Esophagus squamous epithelium (tissue), 5 donors: Measurements from ENCODE around the gene KLHL33. TPM values are rescaled to one million over a fixed set of nuclear protein-coding genes. Genes with fewer than 3 reads are reported as not detected.

Experiments used
- DNase-seq: peaks from one replicate; lab custom pipeline; 2025; lab: John Stamatoyannopoulos, UW
- H3K27ac ChIP-seq, 4 donors: fragments of 200-600 bp; sonication (generic); one replicate each; pipeline ENCODE4 v1.5.1; 2016 to 2019; ENCODE audit warnings: mild to moderate bottlenecking in 1 of 4
- H3K27me3 ChIP-seq, 4 donors: fragments of 200-600 bp; sonication (generic); 1 replicate in 3 of 4; 2 replicates in 1 of 4; pipeline versions ENCODE4 v1.5.1 to v1.6.0; 2017 to 2021; ENCODE audit warnings: antibody characterized with exemption in 1 of 4
- H3K36me3 ChIP-seq, 3 donors: fragments of 200-600 bp; sonication (generic); one replicate each; pipeline ENCODE4 v1.5.1; 2016 to 2019
- H3K4me1 ChIP-seq, 3 donors: fragments of 200-600 bp; sonication (generic); one replicate each; pipeline ENCODE4 v1.5.1; 2017 to 2019
- H3K4me3 ChIP-seq, 4 donors: fragments of 200-600 bp; sonication (generic); 1 replicate in 3 of 4; 2 replicates in 1 of 4; pipeline ENCODE4 v1.5.1; 2016 to 2019; ENCODE audit warnings: mild to moderate bottlenecking in 2 of 4, moderate library complexity in 1 of 4
- H3K9me3 ChIP-seq, 3 donors: fragments of 200-600 bp; sonication (generic); one replicate each; pipeline ENCODE4 v1.5.1; 2016 to 2019
- POLR2A ChIP-seq, 4 donors: fragments of 450-650 bp; IDR thresholded peaks; one replicate each; pipeline ENCODE4 v1.6.1; 2017; ENCODE audit warnings: antibody characterized with exemption in 4 of 4, mild to moderate bottlenecking in 4 of 4, moderate library complexity in 3 of 4
- WGBS, 2 donors: methylation state at CpG; one replicate each; pipeline ENCODE4 v1.1.5; 2018; 5-methylcytosine and 5-hydroxymethylcytosine counted together
- intact Hi-C: fragments of 100-400 bp; cut with DNase I; formaldehyde crosslinking; loops from one replicate; pipeline ENCODE4 v1.15.0; 2022
- total RNA-seq, 4 donors: library from RNA; depleted of rRNA; stranded (reverse); fragments of >200 nt; gene quantifications; one replicate each; pipeline ENCODE4 v1.1.0, GENCODE V29; 2016
- TF ChIP-seq, protein P1 (sequence below), 6 experiments: fragments of 450-650 bp in 4 of 6; fragments of 200-600 bp in 2 of 6; sonication (generic) in 2 of 6; IDR thresholded peaks; one replicate each; pipeline ENCODE4 v1.5.1; 2016 to 2019; ENCODE audit warnings: antibody characterized with exemption in 6 of 6, mild to moderate bottlenecking in 4 of 6, moderate library complexity in 4 of 6
- donor health status: DM: yes; HTN: yes; CAD: no.

Gene KLHL33
- total RNA-seq, 4 donors from 2014 or later = 0.57 TPM; not detected in 3

DNA sequence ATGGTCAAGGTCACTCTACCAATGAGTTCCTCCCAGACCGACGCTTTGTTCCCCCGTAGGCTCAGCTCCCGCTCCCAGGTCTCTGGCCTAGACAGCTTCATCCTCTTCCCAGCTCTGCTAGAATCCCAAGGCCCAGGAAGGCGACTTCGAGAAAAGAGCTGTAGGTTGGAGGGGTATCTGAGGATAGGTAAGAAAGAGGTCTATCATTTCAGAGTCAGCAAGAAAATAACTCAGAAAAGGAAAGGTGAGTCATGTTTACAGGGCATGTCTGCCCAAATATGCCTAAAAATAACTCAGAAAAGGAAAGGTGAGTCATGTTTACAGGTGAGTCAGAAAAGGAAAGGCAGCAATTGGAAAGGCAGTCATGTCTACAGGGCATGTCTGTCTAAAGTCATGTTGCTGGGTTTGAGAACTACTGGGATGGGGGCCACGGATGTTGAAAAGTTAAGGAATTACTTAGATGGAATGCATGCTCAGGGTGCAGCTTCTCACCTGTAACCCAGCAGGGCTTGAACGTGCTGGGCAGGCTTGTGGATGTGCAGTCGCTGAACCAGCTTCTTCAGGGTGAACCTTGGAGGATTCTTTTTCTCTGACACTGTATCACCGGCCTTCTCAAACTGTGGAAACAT, 34.9 kb downstream of the KLHL33 start:
- Histone ChIP-seq H3K36me3 (peaks cover 0 to 100% (median 17%) of the 10 kb centered on the region in 3 donors), H3K4me1 (peaks cover 0 to 17% (median 0%) of the 10 kb centered on the region in 3 donors), H3K27me3 (no peaks in the 10 kb centered on the region), H3K4me3 (no peak overlapping the region), H3K27ac (peak overlapping the region; percentile 40 to 69 (median 62)), H3K9me3 (no peaks in the 10 kb centered on the region)
- WGBS, 2 donors = 46 to 47% methylated on average over 8 to 10 of the region's 10 CpGs
- no peak for DNase-seq
- TF ChIP-seq POLR2A (IDR thresholded peaks at IDR 0.05) = no peak
- TF ChIP-seq, protein P1, sequence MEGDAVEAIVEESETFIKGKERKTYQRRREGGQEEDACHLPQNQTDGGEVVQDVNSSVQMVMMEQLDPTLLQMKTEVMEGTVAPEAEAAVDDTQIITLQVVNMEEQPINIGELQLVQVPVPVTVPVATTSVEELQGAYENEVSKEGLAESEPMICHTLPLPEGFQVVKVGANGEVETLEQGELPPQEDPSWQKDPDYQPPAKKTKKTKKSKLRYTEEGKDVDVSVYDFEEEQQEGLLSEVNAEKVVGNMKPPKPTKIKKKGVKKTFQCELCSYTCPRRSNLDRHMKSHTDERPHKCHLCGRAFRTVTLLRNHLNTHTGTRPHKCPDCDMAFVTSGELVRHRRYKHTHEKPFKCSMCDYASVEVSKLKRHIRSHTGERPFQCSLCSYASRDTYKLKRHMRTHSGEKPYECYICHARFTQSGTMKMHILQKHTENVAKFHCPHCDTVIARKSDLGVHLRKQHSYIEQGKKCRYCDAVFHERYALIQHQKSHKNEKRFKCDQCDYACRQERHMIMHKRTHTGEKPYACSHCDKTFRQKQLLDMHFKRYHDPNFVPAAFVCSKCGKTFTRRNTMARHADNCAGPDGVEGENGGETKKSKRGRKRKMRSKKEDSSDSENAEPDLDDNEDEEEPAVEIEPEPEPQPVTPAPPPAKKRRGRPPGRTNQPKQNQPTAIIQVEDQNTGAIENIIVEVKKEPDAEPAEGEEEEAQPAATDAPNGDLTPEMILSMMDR (IDR thresholded peaks at IDR 0.05) = no peak
- intact Hi-C loops = no loop called here

DNA sequence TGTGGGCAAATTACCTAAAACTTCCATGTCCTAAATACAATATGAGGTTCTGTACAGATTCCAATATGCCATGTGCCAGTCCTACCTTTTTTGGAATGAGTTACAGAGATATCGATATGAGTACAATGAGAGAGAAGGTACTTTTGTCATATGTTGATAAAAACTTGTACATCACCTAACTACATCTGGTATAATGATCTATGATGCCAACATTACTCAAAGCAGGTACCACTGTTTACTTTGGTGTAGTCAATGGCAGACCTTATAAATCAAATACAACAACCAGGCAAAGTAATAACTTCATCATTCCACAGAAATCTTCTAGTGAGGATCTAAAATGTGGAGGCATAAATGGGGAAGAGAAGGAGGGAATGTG, 35.4 kb downstream of the KLHL33 start:
- H3K4me1 ChIP-seq = peaks cover 0 to 17% (median 0%) of the 10 kb centered on the region in 3 donors
- H3K27me3 ChIP-seq = no peaks in the 10 kb centered on the region
- peak overlapping the region; percentile 40 to 69 (median 62) for H3K27ac ChIP-seq
- no peaks in the 10 kb centered on the region for H3K9me3 ChIP-seq
- no peak overlapping the region for H3K4me3 ChIP-seq
- 22 to 23% methylated on average over 1 of the region's 1 CpG for WGBS, 2 donors
- peaks cover 0 to 100% (median 22%) of the 10 kb centered on the region in 3 donors for H3K36me3 ChIP-seq
- no peak for TF ChIP-seq POLR2A (IDR thresholded peaks at IDR 0.05)
- TF ChIP-seq, protein P1 (IDR thresholded peaks at IDR 0.05) = no peak
- intact Hi-C loops = no loop called here
- no peak for DNase-seq

DNA sequence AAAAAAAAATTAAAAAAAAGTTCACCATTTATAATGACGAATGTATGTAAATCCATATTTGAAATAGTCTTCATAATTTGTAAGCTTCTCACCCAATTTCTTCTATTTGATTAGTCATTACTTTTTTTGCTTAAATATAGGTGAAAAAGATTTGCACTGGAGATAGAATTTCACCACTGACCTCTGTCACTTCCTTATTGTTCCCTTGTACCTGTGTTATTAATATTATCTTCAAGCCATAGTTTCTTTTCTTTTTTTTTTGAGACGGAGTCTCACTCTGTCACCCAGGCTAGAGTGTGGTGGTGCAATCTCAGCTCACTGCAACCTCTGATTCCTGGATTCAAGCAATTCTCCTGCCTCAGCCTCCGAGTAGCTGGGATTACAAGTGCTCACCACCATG, 38.5 kb downstream of the KLHL33 start:
- intact Hi-C loops = no loop called here
- H3K4me3 ChIP-seq = no peak overlapping the region
- WGBS, 2 donors = 85 to 94% methylated on average over 2 to 3 of the region's 3 CpGs
- H3K9me3 ChIP-seq = no peaks in the 10 kb centered on the region
- DNase-seq = no peak
- peaks cover 0 to 17% (median 0%) of the 10 kb centered on the region in 3 donors for H3K4me1 ChIP-seq
- H3K27ac ChIP-seq = no peak overlapping the region
- no peak for TF ChIP-seq POLR2A (IDR thresholded peaks at IDR 0.05)
- TF ChIP-seq, protein P1 (IDR thresholded peaks at IDR 0.05) = no peak
- H3K27me3 ChIP-seq = no peaks in the 10 kb centered on the region
- peaks cover 0 to 100% (median 24%) of the 10 kb centered on the region in 3 donors for H3K36me3 ChIP-seq

DNA sequence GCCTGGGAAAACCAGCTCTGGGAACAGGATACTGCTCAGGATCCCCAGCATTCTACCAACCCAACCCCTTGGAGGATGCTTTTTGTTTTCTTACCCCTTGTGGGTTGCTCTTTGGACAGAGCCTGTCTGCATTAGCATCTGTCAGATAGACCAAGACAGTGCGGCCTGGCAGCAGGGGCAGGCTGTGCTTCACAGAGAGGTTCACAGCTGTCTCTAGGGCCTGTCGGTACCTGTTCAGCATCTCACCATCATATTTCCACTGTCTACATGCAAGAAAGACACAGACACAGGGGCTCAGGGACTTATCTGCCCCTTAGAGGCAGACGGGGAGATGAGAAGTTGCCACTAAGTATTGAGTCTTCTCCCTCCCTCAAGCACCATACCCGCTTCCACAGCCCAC, 44.5 kb downstream of the KLHL33 start:
- Histone ChIP-seq H3K4me1 (no peaks in the 10 kb centered on the region), H3K4me3 (no peak overlapping the region), H3K27ac (no peak overlapping the region), H3K9me3 (no peaks in the 10 kb centered on the region), H3K27me3 (no peaks in the 10 kb centered on the region), H3K36me3 (peaks cover 31 to 100% (median 52%) of the 10 kb centered on the region in 3 donors)
- intact Hi-C loops = no loop called here
- no peak for DNase-seq
- TF ChIP-seq POLR2A (IDR thresholded peaks at IDR 0.05) = no peak
- TF ChIP-seq, protein P1 (IDR thresholded peaks at IDR 0.05) = no peak
- 96 to 100% methylated on average over 3 to 4 of the region's 4 CpGs for WGBS, 2 donors

DNA sequence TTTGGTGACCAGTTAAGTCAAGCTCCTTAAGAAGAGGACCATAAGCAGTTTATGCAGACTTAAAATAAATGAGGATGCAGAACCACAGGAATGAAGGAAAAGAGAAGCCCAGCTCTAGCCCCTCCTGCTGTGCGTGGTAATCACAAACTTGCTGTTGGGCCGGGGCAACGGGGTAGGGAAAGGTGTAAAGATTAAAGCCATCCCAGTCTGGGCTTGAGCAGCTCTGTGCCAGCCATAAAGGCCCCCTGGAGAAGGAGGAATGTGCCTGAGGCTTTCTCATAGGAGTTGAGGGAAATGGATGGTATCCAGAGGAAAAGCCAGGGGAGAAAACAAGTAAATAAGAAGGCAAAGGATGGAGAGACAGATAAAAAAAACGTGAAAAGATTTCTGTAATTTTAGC, 47.8 kb downstream of the KLHL33 start:
- Histone ChIP-seq H3K27ac (no peak overlapping the region), H3K4me1 (no peaks in the 10 kb centered on the region), H3K36me3 (peaks cover 64 to 100% (median 69%) of the 10 kb centered on the region in 3 donors), H3K4me3 (no peak overlapping the region), H3K9me3 (no peaks in the 10 kb centered on the region), H3K27me3 (no peaks in the 10 kb centered on the region)
- intact Hi-C loops = no loop called here
- TF ChIP-seq POLR2A (IDR thresholded peaks at IDR 0.05) = no peak
- 70 to 71% methylated on average over 4 of the region's 4 CpGs for WGBS, 2 donors
- DNase-seq = no peak
